UCSD-AML1 (cell line): ENCODE measurements around the gene NR2F1-AS1.
"Not testable (repeated sequence)": the region's sequence is repeated elsewhere in the genome, so short reads cannot be mapped to it uniquely, and the experiment has no call there.

Source experiments
- DNase-seq: peaks from one replicate; lab custom pipeline; 2025; ENCODE audit not compliant: unreplicated experiment; lab: John Stamatoyannopoulos, UW

NR2F1-AS1 gene

DNA sequence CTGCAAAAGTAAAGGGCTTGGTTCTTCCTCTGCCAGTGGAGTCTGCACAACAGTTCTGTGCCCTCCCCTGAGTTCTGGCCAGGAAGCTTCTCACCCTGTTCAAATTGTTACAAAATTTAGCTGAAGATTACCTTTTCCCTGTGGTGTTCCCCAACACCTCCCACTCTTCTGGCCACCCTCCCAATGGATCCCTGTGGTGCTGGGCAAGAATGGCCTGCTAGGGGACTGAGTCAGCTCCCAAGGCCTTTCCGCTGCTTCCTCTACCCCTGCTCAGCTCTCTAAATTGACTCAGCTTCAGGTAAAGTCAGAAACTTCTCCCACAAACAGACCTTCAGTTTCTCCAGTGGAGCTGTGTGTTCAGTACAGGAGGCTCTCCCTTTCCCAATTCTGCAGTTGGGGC, 186.0 kb downstream of the NR2F1-AS1 start:
- no peak for DNase-seq

- DNase-seq = no peak
Observed at GRCh38 chr5:93394301-93394700, 186.7 kb downstream of the NR2F1-AS1 start.

DNA sequence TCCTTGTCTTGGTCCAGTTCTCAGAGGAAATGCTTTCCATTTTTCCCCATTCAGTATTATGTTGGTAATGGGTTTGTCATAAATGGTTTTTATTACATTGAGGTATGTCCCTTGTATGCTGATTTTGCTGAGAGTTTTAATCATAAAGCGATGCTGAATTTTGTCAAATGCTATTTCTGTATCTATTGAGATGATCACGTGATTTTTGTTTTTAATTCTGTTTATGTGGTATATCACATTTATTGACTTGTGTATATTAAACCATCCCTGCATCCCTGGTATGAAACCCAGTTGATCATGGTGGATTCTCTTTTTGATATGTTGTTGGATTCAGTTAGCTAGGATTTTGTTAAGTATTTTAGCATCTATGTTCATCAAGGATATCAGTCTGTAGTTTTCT, 189.8 kb downstream of the NR2F1-AS1 start:
- not testable (repeated sequence) for DNase-seq

DNA sequence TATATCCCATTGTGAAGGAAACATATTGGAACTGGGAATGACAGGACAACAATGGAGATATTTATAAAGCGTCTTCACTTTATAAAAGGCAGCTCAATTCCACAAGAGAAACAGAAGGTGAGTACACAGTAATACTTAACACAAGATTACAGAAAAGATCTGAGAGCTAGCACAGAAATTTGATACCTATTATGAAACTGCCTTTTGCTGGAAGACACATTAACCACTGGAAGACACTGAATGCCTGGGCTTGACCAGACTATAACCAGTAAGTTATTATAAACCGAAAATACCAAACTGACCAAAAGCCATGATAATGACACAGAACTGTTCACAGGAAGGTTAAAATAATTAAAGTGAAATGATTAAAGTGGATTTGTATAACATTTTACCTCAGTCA, 195.4 kb downstream of the NR2F1-AS1 start:
- no peak for DNase-seq

DNA sequence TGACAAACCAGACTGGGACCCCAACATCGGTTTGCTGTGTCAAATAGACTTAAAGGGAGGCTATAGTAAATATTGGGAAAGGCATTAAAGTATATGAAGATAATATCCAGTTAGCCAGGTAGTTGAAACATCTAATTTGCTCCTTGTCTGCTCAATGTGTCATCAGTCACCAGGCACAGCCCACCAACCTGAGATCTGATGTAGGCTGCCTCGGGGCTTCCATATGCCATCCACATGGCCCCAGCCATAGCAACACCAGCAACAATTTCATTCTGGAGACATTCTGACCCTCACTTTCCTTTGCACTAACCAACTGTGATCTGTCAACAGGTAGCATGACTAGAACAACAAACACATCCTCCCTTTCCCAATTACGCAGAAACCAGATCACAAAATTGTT, 196.0 kb downstream of the NR2F1-AS1 start:
- DNase-seq = no peak

DNA sequence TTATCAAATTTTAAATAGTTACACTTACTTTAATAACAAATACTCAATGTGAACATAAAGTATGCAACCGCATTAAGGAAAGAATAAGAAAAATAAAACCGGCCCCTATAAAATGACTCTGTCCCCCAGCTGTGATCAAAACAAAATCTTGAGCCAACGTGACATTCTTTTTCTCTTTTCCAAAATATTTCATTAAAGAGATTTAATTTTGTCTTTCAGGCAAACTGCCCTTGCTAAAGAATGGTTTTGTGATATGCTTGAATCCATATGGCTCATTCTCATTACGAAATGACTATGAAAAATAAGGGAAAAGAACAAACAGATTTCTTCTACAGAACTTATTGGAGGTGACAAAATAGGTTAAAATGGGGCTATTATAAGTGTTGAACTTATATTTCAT, 197.0 kb downstream of the NR2F1-AS1 start:
- no peak for DNase-seq

DNA sequence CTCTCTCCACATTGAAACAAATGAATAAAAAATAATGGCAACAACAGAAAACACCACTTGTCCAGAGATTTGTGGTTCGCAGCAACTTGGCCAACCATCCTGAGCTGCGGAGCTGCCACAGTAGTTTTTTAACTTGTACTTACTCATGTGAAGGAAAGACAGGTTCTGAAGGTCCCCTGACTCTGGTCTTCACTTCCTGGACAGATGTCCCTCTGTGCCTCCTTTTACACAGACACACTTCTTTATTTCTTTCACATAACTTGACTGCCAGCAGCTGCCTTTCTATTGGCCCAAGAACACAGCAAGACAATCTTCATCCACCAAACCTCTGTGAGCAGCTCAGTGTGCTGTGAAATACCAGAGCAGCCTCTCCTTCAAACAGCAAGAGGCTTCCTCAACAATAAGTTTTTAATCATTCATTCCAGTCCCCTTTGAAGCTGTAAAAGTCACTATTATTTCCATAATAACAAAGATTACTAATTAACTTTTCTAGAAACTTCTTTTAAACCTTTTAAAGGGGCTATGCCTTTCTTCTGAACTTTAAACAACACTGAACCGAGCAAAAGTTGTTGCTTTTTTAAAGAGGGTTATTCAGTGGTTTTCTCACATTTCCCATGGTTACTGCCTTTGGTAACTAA, 198.7 kb downstream of the NR2F1-AS1 start:
- no peak for DNase-seq

- no peak for DNase-seq
Observed at GRCh38 chr5:93381057-93381456, 200.0 kb downstream of the NR2F1-AS1 start.

- DNase-seq = no peak
Observed at GRCh38 chr5:93378073-93378472, 202.9 kb downstream of the NR2F1-AS1 start.

DNA sequence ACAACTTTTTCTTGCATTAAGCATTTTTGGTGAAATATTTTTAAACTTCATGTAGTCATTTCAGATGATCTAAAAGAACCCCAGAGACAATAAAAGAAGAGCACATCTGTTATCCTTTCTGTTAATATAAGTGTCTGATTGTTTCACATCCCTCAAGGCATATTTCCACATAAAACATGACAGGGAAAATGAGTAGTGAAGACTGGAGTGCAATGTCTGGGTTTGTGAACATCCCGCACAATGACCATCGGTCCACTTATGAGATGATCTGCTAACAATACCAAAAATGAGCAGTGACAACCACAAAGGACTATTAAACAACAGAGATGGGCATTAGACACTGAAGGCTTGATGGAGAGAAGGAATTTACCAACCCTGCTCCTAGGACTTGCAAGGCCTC, 209.1 kb downstream of the NR2F1-AS1 start:
- no peak for DNase-seq

DNA sequence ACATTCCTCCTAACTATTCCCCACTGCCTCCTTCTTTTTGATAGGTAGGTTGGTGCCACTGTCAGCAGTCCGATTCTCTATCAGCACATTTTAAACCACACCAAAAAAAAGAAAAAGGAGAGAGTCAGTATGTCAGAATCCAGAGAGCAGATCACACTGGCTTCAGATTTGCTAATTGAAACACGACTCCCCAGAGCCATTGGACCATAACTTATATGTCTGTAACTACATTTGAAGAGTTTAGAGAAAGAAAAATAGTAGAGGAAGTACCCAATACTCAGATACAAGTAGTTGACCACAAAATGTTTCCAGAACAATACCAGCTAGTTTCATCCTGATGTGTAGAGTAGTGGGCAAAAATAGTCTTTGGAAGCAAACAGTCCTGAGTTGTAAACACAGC, 216.6 kb downstream of the NR2F1-AS1 start:
- DNase-seq = no peak

DNA sequence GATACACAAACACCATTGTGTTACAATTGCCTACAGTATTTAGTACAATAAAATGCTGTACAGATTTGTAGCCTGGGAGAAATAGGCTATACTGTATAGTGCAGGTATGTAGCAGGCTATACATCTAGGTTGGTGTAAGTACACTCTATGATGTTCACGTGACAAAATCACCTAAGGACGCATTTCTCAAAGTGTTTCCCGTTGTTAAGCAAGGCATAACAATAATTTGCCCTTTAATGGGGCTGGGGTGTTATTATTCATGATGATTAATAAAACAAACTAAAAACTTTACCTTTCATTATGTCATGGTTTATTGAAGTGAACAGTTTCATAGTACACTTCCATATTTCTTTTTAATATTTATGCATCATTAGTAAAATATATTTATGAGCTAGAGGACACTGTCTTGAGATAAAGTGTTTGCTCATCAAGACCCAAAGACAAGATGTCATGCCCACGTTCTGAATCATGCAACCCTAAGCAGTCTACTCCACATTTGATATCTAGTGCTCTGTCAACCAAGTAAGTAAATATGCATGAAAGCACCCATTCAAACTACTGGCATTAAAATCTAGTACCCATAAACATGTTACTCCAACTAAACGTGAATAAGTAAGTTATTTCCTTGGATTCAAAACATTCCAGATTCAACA, 220.5 kb downstream of the NR2F1-AS1 start:
- DNase-seq = no peak

DNA sequence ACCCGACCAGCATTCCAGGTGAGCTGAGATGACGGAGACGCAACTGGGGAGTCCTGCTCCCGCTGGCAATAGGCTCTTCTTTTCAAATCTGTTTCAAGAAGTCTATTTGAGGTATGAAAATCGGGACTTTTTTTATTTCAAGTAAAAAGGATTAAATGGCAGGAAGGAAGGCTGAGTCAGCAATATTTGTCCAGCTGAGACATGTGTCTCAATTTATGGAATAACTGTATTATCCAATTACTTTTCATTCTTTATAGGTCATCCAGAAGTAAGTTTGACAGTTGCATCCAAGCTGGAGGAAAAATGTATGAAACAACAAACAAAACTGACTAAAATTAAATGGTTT, 221.1 kb downstream of the NR2F1-AS1 start:
- no peak for DNase-seq
